Stimulated activated CD4-positive, alpha-beta T cell treated with anti-CD3 and anti-CD28 coated beads, Interleukin-4, amount 100 ng/mL, for 4 hours (primary cell): ENCODE results near the gene TPD52L1.

Source experiments
- DNase-seq, 2 experiments: peaks; one replicate each; pipeline ENCODE4 v3.0.0-alpha.2; 2020

Gene TPD52L1

GRCh38 chr6:125310994-125311649 lies 157.5 kb downstream of the TPD52L1 start:
- no peak for DNase-seq

- DNase-seq: no peak
Measured at GRCh38 chr6:125312478-125312877, 158.9 kb downstream of the TPD52L1 start.

GRCh38 chr6:125312950-125313349 lies 159.4 kb downstream of the TPD52L1 start:
- DNase-seq: no peak
